HepG2 (cell line): ENCODE measurements around the gene SLC39A2. TPM values are rescaled to one million over a fixed set of nuclear protein-coding genes. Genes with fewer than 3 reads are reported as not detected.

Experiments used
- MED1 ChIP-seq: sonication (generic); formaldehyde crosslinking; IDR thresholded peaks from 2 replicates; pipeline ENCODE4 v1.4.0; 2020; ENCODE audit warnings: missing genetic modification reagents
- NR2F1 ChIP-seq, 2 experiments: fragments of 450-650 bp in 1 of 2; formaldehyde crosslinking in 1 of 2; IDR thresholded peaks; 2 replicates each; pipeline versions ENCODE4 v1.5.0 to v1.6.1; 2016 to 2020; ENCODE audit warnings: mild to moderate bottlenecking in 1 of 2, missing compliant biosample characterization in 1 of 2, missing genetic modification reagents in 1 of 2, moderate library complexity in 1 of 2
- SOX13 ChIP-seq, 3 experiments: fragments of 450-650 bp in 1 of 3; sonication (generic) in 1 of 3; formaldehyde crosslinking in 1 of 3; IDR thresholded peaks in 2 of 3; conservative IDR thresholded peaks in 1 of 3; 2 replicates each; pipeline versions ENCODE4 v1.5.0 to v1.6.1; 2016 to 2020; ENCODE audit warnings: antibody characterized with exemption in 1 of 3, mild to moderate bottlenecking in 1 of 3, missing compliant biosample characterization in 1 of 3, missing genetic modification reagents in 1 of 3, moderate library complexity in 1 of 3
- ZBTB42 ChIP-seq: sonication (generic); formaldehyde crosslinking; IDR thresholded peaks from 2 replicates; pipeline ENCODE4 v1.5.0; 2020; ENCODE audit warnings: mild to moderate bottlenecking, missing genetic modification reagents
- ZNF3 ChIP-seq: IDR thresholded peaks from 2 replicates; pipeline ENCODE4 v1.7.0; 2017; ENCODE audit warnings: inconsistent platforms
- ZNF430 ChIP-seq: sonication (generic); formaldehyde crosslinking; IDR thresholded peaks from 2 replicates; pipeline ENCODE4 v1.9.0; 2021; ENCODE audit warnings: mild to moderate bottlenecking, missing genetic modification reagents
- ZNF564 ChIP-seq: sonication (generic); formaldehyde crosslinking; IDR thresholded peaks from 2 replicates; pipeline ENCODE4 v1.8.1; 2023; ENCODE audit warnings: mild to moderate bottlenecking, missing genetic modification reagents
- ZNF678 ChIP-seq: sonication (generic); formaldehyde crosslinking; IDR thresholded peaks from 2 replicates; pipeline ENCODE4 v1.4.0; 2020; ENCODE audit warnings: mild to moderate bottlenecking, missing genetic modification reagents
- ZNF777 ChIP-seq: sonication (generic); formaldehyde crosslinking; IDR thresholded peaks from 2 replicates; pipeline ENCODE4 v1.4.0; 2020; ENCODE audit warnings: missing genetic modification reagents
- polyA plus RNA-seq, 8 experiments: library from polyadenylated mRNA; depleted of rRNA in 3 of 8; stranded (reverse) in 7 of 8; unstranded in 1 of 8; fragments of >200 nt; fragmentation: Illumina TruSeq in 4 of 8; extraction: Trizol in 4 of 8; gene quantifications; 2 replicates each; pipeline versions ENCODE4 v1.2.1 to v1.2.3, GENCODE V29; 2011 to 2016; ENCODE audit warnings: low read depth in 4 of 8, missing spikeins in 1 of 8, mixed read lengths in 1 of 8; ENCODE audit not compliant: insufficient read depth in 1 of 8
- total RNA-seq, 5 experiments: library from RNA; depleted of rRNA; stranded (reverse); fragments of >200 nt; fragmentation: Illumina TruSeq; extraction: Trizol; gene quantifications; 2 replicates each; pipeline ENCODE4 v1.2.3, GENCODE V29; 2016; ENCODE audit warnings: low read depth in 1 of 5
- TF ChIP-seq, protein P1 (sequence below): sonication (generic); formaldehyde crosslinking; IDR thresholded peaks from 2 replicates; pipeline ENCODE4 v1.5.0; 2020; ENCODE audit warnings: mild to moderate bottlenecking, missing genetic modification reagents, borderline replicate concordance
- TF ChIP-seq, protein P2 (sequence below): sonication (generic); formaldehyde crosslinking; IDR thresholded peaks from 2 replicates; pipeline ENCODE4 v1.8.1; 2023; ENCODE audit warnings: mild to moderate bottlenecking, missing genetic modification reagents
- TF ChIP-seq, protein P3 (sequence below): IDR thresholded peaks from 2 replicates; pipeline ENCODE4 v1.6.1; 2016; ENCODE audit warnings: missing genetic modification reagents, missing compliant biosample characterization
- TF ChIP-seq, protein P4 (sequence below): sonication (generic); formaldehyde crosslinking; IDR thresholded peaks from 2 replicates; pipeline ENCODE4 v1.5.0; 2020; ENCODE audit warnings: mild to moderate bottlenecking, missing genetic modification reagents
- TF ChIP-seq, protein P5 (sequence below): sonication (generic); formaldehyde crosslinking; IDR thresholded peaks from 2 replicates; pipeline ENCODE4 v1.9.0; 2021; ENCODE audit warnings: missing genetic modification reagents, borderline replicate concordance
- TF ChIP-seq, protein P6 (sequence below): sonication (generic); formaldehyde crosslinking; conservative IDR thresholded peaks from 2 replicates; pipeline ENCODE4 v1.5.0; 2020; ENCODE audit warnings: missing genetic modification reagents

SLC39A2 gene
- total and polyA plus RNA-seq, 2 of the 13 experiments (the other 11 are each of a cell fraction or from before 2014, with no cell fraction given) = 0.08 to 0.11 TPM

DNA sequence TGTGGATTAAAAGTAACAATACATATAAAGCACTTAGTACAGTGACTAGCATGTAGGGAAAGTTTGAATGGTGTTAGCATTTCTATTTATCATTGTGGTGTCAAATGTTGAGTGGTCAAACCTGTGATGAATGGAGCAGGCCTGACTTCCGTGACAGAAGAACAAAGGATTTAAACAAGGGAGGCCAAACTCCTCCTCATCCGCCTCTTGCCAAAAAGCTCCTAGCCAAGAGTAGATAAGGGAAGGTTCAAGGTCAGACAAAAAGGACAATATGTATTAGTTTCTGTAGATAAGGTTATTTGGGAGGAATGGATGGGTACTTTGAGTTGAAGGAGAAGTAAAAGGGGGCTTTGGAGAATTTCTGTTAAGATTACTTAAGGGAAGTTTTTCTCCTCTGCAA lies 49.5 kb downstream of the SLC39A2 start (continued):
- TF ChIP-seq, protein P1, sequence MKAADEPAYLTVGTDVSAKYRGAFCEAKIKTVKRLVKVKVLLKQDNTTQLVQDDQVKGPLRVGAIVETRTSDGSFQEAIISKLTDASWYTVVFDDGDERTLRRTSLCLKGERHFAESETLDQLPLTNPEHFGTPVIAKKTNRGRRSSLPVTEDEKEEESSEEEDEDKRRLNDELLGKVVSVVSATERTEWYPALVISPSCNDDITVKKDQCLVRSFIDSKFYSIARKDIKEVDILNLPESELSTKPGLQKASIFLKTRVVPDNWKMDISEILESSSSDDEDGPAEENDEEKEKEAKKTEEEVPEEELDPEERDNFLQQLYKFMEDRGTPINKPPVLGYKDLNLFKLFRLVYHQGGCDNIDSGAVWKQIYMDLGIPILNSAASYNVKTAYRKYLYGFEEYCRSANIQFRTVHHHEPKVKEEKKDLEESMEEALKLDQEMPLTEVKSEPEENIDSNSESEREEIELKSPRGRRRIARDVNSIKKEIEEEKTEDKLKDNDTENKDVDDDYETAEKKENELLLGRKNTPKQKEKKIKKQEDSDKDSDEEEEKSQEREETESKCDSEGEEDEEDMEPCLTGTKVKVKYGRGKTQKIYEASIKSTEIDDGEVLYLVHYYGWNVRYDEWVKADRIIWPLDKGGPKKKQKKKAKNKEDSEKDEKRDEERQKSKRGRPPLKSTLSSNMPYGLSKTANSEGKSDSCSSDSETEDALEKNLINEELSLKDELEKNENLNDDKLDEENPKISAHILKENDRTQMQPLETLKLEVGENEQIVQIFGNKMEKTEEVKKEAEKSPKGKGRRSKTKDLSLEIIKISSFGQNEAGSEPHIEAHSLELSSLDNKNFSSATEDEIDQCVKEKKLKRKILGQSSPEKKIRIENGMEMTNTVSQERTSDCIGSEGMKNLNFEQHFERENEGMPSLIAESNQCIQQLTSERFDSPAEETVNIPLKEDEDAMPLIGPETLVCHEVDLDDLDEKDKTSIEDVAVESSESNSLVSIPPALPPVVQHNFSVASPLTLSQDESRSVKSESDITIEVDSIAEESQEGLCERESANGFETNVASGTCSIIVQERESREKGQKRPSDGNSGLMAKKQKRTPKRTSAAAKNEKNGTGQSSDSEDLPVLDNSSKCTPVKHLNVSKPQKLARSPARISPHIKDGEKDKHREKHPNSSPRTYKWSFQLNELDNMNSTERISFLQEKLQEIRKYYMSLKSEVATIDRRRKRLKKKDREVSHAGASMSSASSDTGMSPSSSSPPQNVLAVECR (CRISPR knock-in tag) = no peak
- no peak for TF ChIP-seq NR2F1 (CRISPR knock-in tag; IDR thresholded peaks at IDR 0.05)
- TF ChIP-seq MED1 (CRISPR knock-in tag) = peak; percentile 81
- no peak for TF ChIP-seq ZNF777 (CRISPR knock-in tag)
- TF ChIP-seq, protein P2, sequence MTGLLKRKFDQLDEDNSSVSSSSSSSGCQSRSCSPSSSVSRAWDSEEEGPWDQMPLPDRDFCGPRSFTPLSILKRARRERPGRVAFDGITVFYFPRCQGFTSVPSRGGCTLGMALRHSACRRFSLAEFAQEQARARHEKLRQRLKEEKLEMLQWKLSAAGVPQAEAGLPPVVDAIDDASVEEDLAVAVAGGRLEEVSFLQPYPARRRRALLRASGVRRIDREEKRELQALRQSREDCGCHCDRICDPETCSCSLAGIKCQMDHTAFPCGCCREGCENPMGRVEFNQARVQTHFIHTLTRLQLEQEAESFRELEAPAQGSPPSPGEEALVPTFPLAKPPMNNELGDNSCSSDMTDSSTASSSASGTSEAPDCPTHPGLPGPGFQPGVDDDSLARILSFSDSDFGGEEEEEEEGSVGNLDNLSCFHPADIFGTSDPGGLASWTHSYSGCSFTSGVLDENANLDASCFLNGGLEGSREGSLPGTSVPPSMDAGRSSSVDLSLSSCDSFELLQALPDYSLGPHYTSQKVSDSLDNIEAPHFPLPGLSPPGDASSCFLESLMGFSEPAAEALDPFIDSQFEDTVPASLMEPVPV = no peak
- no peak for TF ChIP-seq ZNF564 (CRISPR knock-in tag)
- no peak for TF ChIP-seq ZBTB42 (CRISPR knock-in tag)
- peak; percentile 93 for TF ChIP-seq SOX13 (IDR thresholded peaks at IDR 0.05)
- peak in 1 of 2 experiments; percentile 99; a peak in 2 of 4 replicates for TF ChIP-seq SOX13 (CRISPR knock-in tag; conservative IDR thresholded peaks at IDR 0.05 in 1 of 2, IDR thresholded peaks at IDR 0.05 in 1 of 2)
- no peak for TF ChIP-seq ZNF3
- TF ChIP-seq, protein P3, sequence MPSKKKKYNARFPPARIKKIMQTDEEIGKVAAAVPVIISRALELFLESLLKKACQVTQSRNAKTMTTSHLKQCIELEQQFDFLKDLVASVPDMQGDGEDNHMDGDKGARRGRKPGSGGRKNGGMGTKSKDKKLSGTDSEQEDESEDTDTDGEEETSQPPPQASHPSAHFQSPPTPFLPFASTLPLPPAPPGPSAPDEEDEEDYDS (CRISPR knock-in tag) = no peak
- TF ChIP-seq, protein P4, sequence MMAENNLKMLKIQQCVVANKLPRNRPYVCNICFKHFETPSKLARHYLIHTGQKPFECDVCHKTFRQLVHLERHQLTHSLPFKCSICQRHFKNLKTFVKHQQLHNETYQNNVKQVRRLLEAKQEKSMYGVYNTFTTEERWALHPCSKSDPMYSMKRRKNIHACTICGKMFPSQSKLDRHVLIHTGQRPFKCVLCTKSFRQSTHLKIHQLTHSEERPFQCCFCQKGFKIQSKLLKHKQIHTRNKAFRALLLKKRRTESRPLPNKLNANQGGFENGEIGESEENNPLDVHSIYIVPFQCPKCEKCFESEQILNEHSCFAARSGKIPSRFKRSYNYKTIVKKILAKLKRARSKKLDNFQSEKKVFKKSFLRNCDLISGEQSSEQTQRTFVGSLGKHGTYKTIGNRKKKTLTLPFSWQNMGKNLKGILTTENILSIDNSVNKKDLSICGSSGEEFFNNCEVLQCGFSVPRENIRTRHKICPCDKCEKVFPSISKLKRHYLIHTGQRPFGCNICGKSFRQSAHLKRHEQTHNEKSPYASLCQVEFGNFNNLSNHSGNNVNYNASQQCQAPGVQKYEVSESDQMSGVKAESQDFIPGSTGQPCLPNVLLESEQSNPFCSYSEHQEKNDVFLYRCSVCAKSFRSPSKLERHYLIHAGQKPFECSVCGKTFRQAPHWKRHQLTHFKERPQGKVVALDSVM (CRISPR knock-in tag) = no peak
- TF ChIP-seq ZNF678 (CRISPR knock-in tag) = no peak
- TF ChIP-seq, protein P5, sequence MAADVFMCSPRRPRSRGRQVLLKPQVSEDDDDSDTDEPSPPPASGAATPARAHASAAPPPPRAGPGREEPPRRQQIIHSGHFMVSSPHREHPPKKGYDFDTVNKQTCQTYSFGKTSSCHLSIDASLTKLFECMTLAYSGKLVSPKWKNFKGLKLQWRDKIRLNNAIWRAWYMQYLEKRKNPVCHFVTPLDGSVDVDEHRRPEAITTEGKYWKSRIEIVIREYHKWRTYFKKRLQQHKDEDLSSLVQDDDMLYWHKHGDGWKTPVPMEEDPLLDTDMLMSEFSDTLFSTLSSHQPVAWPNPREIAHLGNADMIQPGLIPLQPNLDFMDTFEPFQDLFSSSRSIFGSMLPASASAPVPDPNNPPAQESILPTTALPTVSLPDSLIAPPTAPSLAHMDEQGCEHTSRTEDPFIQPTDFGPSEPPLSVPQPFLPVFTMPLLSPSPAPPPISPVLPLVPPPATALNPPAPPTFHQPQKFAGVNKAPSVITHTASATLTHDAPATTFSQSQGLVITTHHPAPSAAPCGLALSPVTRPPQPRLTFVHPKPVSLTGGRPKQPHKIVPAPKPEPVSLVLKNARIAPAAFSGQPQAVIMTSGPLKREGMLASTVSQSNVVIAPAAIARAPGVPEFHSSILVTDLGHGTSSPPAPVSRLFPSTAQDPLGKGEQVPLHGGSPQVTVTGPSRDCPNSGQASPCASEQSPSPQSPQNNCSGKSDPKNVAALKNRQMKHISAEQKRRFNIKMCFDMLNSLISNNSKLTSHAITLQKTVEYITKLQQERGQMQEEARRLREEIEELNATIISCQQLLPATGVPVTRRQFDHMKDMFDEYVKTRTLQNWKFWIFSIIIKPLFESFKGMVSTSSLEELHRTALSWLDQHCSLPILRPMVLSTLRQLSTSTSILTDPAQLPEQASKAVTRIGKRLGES (CRISPR knock-in tag) = no peak
- TF ChIP-seq, protein P6, sequence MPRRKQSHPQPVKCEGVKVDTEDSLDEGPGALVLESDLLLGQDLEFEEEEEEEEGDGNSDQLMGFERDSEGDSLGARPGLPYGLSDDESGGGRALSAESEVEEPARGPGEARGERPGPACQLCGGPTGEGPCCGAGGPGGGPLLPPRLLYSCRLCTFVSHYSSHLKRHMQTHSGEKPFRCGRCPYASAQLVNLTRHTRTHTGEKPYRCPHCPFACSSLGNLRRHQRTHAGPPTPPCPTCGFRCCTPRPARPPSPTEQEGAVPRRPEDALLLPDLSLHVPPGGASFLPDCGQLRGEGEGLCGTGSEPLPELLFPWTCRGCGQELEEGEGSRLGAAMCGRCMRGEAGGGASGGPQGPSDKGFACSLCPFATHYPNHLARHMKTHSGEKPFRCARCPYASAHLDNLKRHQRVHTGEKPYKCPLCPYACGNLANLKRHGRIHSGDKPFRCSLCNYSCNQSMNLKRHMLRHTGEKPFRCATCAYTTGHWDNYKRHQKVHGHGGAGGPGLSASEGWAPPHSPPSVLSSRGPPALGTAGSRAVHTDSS (CRISPR knock-in tag) = no peak
- no peak for TF ChIP-seq ZNF430 (CRISPR knock-in tag)
